Purkinje cell (primary cell): ENCODE results near the gene RBM44. TPM values are rescaled to one million over a fixed set of nuclear protein-coding genes. Genes with fewer than 3 reads are reported as not detected.

Experiments
- polyA plus RNA-seq: library from polyadenylated mRNA; unstranded; fragments of >200 nt; fragmentation: Nextera tagmentation; gene quantifications from 2 replicates; pipeline ENCODE4 v1.2.1, GENCODE V29; 2014

The RBM44 gene, protein sequence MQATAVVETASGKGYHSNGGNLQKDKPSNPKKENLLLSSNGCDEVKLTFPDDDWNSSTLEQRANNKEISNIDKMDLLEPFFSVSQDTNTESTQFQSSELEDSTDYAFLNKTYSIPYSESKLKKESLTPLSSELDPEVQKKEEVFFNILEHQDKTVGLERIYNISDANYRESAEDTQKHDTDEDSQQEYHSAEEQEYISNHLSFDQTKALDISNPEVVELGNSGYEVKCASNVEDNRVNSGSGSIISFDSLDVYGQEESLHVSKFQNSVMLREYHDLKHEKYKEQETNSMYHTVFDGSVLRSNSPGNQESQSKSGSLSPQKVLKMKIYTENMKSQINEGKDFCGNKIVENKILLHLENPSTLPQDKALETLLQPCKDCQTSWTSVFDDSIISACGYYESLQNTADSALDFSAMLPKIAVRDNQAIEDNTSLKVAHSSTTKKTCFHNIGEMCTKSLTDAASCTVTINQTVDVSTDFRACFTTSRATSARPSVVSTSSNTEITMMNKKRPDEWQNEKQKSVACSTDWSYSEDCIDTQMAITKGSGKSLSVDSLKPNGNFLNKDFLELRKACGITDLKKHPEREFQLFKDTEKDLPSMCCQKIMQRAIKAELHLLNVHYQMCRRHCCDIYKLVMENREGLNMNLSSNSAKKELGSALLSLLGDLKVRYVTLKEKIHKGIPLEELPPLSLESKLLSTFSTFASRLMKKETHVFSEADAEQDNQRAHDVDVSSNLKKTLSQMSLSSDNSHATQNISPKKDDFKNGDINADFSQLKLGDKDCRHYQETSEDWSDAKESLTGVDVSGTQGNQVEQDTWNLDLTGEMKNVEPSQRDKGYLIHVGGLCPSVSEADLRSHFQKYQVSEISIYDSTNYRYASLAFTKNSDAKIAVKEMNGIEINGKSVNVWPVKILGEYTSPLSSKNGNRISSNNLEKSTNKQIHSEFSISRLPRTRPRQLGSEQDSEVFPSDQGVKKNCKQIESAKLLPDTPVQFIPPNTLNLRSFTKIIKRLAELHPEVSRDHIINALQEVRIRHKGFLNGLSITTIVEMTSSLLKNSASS
- 0.35 and 0.52 TPM in 2 replicates for polyA plus RNA-seq

DNA sequence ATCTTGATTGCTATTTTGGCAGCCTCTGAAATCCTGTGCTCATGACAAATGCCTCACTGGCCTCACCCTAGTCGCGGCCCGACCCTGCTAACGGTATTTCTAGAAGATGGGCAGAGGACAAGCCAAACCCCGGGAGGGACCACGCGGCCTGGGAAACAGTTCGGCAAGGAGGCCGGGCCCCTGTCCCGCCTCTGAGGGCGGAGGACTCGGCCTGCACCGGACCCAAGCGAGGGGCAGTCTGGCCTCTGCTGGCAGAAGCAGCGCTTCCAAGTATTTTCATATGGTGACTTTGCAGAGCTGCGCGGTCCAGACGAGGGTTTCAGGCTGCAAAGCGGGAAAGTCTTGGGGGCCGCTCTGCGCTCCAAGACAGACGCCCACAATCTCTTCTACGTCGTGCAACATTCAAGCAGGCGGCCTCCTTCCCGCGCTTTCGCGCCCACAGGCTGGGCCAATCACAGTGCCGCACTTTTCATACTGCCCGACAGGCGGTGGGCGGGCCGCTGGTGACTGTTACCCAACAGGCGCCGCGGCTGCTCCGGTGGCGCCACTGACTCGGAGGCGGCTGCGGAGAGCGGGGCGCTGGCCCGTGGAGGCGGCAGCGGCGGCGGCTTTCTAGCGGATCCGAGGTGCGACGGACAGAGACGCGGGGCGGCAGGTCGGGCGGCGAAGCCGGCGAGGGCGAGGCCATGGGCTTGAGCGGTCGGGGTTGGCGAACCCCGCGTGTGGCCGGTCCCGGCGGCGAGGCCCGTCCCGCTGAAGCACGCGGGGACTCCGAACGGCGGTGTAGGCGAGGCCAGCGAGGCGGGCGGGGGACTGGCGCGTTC lies at the start of gene RBM44:
TSS of gene RBM44 (plus strand) at position 544 of the 824 bp plus-strand sequence. CDS start 14,831 bp downstream, outside the sequence.

DNA sequence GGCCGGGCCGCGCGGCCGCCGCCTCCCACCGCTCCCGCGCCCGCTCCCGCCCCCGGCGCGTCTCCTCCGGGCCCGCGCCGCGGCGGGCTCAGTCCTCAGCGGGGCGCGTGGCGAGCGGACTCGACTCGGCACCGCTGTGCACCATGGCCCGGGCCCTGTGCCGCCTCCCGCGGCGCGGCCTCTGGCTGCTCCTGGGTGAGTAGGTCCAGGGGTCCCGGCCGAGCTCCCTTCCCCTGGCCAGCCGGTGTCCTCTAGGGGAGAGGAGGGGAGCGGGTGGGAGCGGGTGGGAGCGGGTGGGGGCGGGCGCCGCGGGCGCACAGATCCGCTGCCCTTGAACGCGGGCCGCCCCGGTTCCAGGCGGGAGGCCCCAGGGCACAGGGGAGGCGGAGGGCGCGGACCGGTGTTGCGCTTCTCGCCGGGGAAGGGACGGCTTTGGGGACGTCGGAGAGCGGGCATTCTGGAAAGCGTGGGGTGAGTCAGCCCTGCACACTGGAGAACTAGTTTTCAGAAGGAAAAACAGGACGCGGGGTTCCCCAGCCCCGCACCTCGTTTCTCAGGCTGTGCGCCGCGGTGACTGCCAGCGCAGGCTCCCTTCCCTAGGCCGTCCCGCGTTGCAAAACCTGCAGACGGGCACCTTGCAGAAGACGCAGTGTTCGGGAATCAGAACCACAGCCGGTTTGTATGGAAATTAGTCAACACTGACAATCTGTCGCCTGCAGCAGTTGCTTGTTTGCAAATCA lies 61.1 kb downstream of the RBM44 start, which contains the start of gene RAMP1:
TSS of gene RAMP1 (plus strand) at position 91 of the 740 bp plus-strand sequence. CDS start at position 144, 53 bp downstream.

Other genes with a start within 250 kb of the RBM44 start
- not detected in 2 replicates for gene PRLH, start 232.2 kb upstream of the RBM44 start, polyA plus RNA-seq
- gene RAB17, start 208.0 kb upstream of the RBM44 start, polyA plus RNA-seq: not detected in 2 replicates
- gene LRRFIP1, start 171.2 kb upstream of the RBM44 start, polyA plus RNA-seq: 47.5 and 48.2 TPM in 2 replicates
- gene RAMP1, start 60.8 kb downstream of the RBM44 start, polyA plus RNA-seq: 23.2 and 38.6 TPM in 2 replicates
- gene UBE2F, start 168.2 kb downstream of the RBM44 start, polyA plus RNA-seq: 60.7 and 66.5 TPM in 2 replicates